GM18502 (cell line): Measurements from ENCODE around the gene USP9X.
A peak's percentile ranks its signal among the peaks of the same experiment; 100 is the strongest.
"Not testable (repeated sequence)": the region's sequence is repeated elsewhere in the genome, so short reads cannot be mapped to it uniquely, and the experiment has no call there.

Source experiments
- ATAC-seq: cut with Tn5 transposase; IDR thresholded peaks from one replicate; pipeline ENCODE4 v1.9.1; 2021; ENCODE audit warnings: mild to moderate bottlenecking; ENCODE audit not compliant: unreplicated experiment, poor library complexity

Gene USP9X, protein sequence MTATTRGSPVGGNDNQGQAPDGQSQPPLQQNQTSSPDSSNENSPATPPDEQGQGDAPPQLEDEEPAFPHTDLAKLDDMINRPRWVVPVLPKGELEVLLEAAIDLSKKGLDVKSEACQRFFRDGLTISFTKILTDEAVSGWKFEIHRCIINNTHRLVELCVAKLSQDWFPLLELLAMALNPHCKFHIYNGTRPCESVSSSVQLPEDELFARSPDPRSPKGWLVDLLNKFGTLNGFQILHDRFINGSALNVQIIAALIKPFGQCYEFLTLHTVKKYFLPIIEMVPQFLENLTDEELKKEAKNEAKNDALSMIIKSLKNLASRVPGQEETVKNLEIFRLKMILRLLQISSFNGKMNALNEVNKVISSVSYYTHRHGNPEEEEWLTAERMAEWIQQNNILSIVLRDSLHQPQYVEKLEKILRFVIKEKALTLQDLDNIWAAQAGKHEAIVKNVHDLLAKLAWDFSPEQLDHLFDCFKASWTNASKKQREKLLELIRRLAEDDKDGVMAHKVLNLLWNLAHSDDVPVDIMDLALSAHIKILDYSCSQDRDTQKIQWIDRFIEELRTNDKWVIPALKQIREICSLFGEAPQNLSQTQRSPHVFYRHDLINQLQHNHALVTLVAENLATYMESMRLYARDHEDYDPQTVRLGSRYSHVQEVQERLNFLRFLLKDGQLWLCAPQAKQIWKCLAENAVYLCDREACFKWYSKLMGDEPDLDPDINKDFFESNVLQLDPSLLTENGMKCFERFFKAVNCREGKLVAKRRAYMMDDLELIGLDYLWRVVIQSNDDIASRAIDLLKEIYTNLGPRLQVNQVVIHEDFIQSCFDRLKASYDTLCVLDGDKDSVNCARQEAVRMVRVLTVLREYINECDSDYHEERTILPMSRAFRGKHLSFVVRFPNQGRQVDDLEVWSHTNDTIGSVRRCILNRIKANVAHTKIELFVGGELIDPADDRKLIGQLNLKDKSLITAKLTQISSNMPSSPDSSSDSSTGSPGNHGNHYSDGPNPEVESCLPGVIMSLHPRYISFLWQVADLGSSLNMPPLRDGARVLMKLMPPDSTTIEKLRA (N-terminal part only)

DNA sequence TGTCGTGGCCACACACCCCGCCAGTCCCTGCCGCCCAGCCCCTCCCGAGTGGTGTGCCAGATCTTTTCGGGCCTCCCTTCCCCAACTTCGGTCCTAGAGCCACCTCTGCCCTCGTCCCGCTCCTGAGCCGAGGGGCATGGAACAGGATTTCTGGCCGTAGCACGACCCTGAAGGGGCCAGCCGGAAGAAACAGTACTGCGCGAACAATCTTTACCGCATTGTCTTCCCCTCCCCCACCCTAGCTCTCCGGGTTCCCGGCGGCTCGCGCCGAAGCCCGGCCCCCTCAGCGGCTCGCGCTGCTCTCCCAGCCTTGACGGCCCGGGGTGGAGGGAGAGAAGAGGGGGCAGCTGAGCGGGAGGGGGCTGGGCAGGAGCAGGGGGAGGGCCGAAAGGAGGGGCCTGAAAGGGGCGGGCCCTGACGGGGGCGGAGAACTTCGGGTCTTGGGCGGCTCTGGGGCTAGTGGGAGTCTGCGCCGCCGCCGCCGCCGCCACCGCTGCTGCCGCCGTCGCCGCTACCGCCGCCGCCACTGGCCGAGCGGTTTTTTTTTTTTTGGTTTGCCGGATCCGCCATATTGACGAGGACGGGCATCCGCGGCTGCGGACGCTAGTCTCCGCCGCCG is at the start of gene USP9X:
Gene USP9X, plus strand, starts transcription at position 553 of the 619 bp plus-strand sequence. CDS start 38,184 bp downstream, outside the sequence.
- ATAC-seq, result peak; percentile 61

DNA sequence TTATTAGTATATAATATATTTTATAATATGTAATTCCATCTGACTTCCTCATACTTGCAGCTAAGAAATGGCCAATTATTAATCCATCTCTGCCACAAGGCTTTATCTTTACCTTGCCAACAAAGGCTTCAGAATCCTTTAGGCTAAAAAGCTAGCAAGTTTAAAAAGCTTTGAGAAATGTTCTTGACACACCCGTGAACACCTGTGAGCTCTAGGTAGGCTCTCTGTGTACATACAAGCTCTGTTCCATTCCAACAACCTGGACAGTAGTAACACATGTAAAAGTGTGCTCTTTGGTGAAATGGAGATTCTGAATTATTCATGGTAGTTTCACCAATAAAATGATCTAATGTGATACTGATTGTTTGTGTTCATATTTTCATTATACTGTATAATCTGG is 49.7 kb upstream of the USP9X start:
- ATAC-seq, result no peak

DNA sequence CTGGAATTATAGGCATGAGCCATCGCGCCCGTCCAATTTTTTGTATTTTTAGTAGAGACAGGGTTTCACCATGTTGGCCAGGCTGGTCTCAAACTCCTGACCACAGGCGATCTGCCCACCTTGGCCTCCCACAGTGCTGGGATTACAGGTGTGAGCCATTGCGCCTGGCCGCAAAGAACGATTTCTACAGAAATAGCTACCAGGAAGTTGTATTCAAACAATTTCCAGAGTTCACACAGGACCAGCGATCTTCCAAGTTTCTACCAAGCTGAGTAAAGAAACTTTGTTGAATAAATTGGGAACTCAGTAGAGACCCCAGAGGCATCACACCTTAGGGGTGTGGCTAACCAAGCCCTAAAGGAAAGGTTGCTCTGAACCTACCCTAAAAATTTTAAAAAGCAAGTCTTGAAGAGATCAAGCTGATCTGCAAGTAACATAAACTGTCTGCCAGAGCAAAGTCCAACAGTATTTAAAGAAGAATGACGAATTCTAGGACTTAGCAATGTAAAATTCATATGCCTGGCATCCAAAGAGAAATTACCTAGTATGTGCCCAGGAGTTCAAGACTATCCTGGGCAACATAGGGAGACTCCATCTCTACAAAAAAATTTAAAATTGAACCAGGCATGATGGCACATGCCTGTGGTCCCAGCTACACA is 48.4 kb upstream of the USP9X start:
- ATAC-seq, result no peak

DNA sequence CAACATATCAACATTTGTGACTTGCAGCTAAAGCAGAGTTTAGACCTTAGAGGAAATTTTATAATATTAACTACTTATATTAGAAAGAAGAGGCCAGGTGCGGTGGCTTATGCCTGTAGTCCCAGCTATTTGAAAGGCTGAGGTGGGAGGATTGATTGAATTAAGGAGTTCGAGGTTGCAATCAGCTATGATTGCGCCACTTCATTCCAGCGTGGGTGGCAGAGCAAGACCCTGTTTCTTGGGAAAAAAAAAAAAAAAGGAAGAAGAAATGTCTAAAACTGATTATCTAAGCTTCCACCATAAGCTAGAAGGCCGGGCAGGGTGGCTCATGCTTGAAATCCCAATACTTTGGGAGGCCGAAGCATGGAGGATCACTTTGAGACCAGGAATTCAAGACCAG is 42.0 kb upstream of the USP9X start:
- ATAC-seq, result no peak

DNA sequence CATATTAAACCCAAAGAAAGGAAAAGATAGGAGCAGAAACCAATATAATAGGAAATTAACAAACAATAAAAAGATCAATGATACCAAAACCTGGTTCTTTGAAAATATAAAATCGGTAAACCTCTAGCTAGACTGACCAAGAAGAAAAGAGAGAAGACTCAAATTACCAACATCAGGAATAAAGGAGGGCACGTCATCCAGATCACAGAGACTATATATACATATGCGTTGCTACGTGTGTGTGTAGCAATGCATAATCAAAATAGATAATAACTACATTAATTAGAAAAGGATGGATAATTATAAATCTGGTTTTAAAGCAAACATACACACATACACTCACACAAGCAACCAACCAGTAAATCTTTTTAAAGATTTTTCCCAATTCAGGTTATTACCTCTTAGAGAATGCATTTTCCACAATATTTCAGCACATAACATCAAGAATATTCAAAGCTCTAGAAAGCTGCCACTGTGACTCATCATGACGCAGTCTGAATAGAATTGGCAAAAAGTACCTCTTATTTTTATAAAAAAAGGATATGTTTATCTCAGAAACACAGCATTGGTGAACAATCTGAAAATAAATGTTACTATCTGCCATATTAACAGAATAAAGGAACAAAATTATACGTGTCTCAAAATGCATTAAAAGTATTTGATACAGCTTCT is 41.4 kb upstream of the USP9X start:
- ATAC-seq, result no peak

DNA sequence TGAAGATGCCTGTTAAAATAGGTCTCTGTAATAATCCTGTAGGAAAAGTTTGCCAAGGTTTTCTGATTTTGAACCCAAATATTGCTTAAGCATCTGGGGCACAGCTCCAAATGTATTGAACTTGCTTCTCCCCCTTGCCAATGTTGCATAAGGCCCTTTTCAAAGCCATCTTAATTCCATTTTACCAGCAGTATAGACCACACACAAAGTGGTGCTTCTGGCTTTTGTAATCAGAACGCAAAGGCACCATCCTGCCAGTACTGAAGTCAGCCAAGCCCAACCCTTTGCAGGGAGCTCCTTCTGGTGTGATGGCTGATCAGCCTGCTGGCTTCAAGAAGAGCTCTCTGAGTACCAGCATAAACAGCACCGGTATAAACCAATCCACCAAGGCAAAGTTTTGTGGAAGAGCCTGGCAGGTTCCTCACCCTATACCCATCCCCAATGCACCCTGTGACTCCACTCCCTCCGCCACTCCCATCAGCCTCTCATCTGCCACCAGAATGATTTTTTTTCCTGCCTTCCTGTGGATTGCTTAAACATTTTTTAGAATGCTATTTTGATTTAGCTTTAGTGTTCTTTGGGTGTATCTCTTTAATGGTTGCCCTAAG is 39.2 kb upstream of the USP9X start:
- ATAC-seq, result no peak

DNA sequence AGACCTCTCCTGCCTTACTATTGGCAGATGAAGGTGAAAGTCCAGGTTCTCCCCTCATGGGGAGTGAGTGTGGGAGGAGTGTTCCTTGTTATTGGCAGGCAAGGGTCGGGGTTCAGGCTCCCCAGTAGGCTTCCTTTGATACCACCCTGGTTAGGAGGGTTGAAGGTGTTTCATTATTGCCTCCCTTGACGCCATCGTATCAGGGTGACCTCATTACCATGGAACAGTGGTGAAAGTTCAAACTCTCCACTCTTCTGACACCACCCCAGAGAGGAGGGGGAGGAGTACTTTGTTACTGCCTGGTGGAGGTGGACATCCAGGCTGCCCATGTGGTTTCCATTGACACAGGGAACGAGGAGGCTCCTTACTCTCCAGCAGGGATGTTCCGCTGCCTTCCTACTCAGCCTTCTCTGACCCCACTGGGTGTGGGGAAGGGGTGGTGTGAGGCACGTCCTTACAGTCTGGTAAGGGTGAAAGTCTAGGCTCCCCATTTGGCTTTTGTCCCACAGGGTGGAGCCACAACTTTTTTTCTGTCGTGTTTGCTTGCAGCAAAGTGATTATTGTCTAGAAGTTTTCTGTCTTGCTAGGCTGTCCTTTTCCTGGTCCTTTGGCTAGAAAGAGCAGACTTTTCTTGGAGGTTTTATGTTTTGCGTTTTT is 37.2 kb upstream of the USP9X start:
- ATAC-seq, result no peak

DNA sequence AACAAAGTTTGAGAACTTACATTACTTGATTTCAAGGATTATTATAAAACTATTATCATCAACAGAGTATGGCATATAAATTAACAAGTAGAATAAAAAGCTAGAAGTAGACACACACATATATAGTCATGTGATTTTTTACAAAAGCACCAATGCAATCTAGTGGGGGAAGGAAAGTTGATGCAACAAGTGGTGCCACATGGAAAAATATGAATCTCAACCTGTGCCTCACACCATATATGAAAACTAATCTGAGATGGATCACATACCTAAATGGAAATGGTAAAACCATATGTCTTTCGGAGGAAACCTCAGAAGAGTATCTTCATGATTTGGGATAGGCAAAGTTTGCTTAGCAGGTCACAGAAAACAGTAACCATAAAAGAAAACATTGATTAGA is 34.9 kb upstream of the USP9X start:
- no peak for ATAC-seq

DNA sequence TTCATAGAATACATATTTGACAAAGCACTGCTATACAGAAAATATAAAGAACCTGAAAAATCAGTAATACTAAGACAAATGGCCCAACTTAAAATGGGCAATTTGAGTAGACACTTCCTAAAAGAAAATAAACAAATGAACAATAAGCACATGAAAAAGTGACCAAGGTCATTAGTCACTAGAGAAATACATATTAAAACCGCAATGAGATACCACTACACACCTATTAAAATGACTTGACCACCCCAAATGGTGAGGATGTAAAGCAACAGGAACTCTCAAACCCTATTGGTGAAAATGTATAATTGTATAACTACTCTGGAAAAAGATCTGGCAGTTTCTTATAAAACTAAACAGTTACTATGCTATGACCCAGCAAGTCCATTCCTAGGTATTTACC is 34.0 kb upstream of the USP9X start:
- ATAC-seq, result no peak

DNA sequence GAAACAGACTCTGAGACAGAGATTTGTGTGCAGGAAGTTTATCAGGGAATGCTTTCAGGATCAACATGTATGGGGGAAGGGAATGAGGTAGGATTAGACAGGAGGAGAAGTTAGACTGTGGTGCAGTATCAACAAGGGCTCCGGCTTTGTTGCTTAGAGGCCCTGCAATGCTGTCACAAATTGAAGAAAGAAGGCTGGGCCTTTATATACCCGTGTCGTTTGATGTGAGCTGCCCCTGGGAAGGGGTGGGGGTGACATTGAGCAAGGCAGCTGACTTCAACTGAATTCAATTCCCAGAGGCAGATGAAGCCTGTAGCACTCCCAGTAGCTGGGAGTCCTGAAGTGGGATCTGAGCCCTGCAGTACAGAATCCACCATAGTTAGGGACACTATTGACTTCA is 29.5 kb upstream of the USP9X start:
- ATAC-seq, result no peak

DNA sequence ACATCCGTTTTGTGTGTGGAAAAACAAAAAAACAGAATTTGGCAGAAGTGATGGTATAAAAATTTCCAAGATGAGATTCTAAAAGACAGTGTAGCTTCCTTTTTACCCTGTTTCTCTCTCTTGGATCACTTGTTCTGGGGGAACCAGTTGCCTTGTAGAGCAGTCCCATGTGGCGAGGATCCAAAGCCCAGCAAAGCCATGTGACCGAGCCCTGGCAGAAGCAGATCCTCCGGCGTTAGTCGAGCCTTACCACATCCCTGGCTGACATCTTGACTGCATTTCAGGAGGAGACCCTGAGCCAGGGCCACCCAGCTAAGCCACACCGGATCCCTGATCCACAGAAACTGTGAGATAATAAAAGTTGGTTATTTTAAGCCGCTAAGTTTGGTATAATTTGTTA is 22.0 kb upstream of the USP9X start:
- ATAC-seq, result not testable (repeated sequence)

DNA sequence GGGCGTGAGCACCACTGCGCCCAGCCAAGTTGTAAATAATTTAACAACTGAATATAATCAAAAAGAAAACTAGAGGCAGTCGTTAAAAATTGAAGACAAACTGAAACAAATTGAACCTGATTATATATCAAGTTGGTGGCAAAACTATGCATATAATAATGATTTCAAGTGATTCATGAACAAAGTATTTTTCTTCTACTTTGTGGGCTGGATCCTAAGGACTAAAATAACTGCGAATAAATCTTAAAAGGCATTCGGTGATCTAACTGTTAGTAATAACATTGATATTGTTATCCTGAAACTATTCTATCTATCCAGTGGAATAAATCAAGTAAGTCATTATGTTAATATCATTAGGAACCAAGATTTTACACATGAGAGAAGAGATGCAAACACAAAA is 21.2 kb upstream of the USP9X start:
- ATAC-seq, result no peak

DNA sequence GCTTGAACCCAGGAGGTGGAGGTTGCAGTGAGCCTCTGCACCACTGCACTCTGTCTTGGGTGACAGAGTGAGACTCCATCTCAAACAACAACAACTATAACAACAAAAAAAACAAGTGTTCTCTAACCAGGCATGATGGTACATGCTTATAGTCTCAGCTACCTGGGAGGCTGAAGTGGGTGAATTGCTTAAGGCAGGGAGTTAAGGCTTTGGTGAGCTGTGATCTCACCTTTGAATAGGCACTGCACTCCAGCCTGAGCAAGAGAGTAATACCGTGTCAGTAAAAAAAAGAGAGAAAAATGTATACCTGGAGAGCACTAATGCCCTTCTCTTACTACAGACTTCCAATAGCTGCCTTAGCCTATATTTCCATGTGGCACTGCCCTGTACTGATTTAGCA is 18.9 kb upstream of the USP9X start:
- ATAC-seq, result no peak

DNA sequence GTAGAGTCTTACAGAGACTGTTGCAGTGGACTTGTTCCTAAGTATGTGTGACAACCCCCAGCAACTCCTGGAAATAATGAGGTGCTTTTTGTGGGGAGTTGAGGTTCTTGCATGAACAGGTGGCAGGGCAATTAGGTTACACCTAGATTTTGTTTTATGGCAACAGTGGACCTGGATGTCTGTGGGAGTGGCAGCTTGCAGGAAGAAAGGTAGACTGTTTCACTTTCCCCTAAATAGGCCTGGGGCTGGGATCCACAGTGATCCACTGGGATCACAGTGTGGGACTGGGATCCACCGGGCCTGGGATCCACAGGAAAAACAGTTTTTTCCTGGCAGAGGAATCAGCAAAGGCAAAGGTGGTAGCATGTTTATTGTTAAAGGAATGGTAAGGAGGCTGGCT is 18.3 kb upstream of the USP9X start:
- no peak for ATAC-seq

DNA sequence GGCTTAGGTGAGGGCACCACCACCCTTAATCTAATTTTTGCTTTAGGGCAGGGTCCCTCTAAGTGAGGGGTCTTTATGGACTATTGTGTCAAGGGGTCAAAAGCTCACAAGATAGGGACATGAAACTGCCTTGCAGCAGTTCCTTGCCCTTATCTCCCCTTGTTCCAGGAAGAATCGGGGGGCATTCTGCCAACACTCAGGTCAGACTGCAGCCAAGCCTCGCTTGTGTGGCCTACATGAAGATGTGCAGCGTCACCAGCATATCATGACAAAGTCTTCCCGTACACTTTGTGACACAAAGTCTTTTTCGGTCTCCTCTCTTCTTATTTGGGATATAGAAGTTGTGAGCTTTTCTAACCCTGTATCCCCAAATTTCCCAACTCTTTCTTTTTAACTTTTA is 17.5 kb upstream of the USP9X start:
- ATAC-seq, result no peak

DNA sequence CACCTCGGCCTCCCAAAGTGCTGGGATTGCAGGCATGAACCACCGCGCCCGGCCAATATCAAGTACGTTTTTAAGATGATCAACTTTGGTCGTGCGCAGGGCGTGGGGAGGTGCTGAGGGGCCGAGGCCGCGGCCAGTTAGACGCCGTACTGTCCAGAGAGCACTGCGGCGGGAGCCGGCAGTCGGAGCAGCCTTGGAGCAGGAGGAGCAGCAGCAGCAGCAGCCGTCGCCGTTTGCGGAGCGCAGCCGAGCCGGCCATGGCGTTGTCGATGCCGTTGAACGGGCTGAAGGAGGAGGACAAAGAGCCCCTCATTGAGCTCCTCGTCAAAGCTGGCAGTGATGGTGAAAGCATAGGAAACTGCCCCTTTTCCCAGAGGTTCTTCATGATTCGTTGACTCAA is 8.5 kb upstream of the USP9X start:
- ATAC-seq, result no peak

DNA sequence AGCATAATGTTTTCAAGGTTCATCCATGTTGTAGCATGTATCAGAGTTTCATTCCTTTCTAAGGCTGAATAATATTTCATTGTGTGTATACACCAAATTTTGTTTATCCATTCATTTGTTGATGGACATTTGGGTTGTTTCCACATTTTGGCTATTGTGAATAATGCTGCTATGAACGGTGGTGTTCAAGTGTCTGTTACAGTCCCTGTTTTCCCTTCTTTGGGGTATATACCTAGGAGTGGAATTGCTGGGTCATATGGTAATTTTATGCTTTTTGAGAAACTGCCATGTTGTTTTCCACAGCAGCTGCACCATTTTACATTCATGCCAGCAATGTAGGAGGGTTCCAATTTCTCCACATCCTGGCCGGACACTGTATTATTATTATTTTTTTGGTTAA is 3.4 kb upstream of the USP9X start:
- no peak for ATAC-seq

DNA sequence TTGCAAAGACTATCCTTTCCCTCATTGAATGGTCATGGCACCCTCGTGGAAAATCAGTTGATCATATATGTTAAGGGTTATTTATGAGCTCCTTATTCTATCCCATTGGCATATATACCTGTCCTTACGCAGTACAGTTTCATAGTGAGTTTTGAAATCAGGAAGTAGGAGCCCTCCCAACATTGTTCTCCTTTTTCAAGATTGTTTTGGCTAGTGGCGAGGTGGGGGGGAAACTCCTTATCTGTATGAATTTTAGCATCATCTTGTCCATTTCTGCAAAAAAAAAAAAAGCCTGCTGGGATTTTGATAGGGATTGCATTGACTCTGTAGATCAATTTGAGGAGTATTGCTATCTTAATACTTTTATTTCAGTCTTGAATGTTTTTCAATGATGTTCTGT is 2.5 kb upstream of the USP9X start:
- no peak for ATAC-seq
